Smooth muscle cell (in vitro differentiated cells): ENCODE measurements around the gene CRYBB2. TPM values are rescaled to one million over a fixed set of nuclear protein-coding genes. Genes with fewer than 3 reads are reported as not detected.

ENCODE experiments used
- DNase-seq: peaks from one replicate; lab custom pipeline; 2025; ENCODE audit not compliant: unreplicated experiment; lab: John Stamatoyannopoulos, UW
- H2AFZ ChIP-seq: fragments of 200-600 bp; sonication (generic); 2 replicates; pipeline ENCODE4 v1.6.0; 2016; ENCODE audit warnings: antibody characterized with exemption, low read depth, mild to moderate bottlenecking
- H3F3A ChIP-seq: fragments of 200-600 bp; sonication (generic); 2 replicates; pipeline ENCODE4 v1.6.0; 2017; ENCODE audit warnings: antibody characterized with exemption, low read depth
- H3K27ac ChIP-seq: fragments of 200-600 bp; sonication (generic); 2 replicates; pipeline ENCODE4 v1.5.1; 2016; ENCODE audit warnings: low read depth, mild to moderate bottlenecking
- H3K27me3 ChIP-seq: fragments of 200-600 bp; sonication (generic); 2 replicates; pipeline ENCODE4 v1.6.1; 2016; ENCODE audit warnings: low read depth, mild to moderate bottlenecking
- H3K36me3 ChIP-seq: fragments of 200-600 bp; sonication (generic); 2 replicates; pipeline ENCODE4 v1.5.1; 2016; ENCODE audit warnings: low read depth
- H3K4me1 ChIP-seq: fragments of 200-600 bp; sonication (generic); 2 replicates; pipeline ENCODE4 v1.5.1; 2016; ENCODE audit warnings: low read depth
- H3K4me2 ChIP-seq: fragments of 200-600 bp; sonication (generic); 2 replicates; pipeline ENCODE4 v1.6.0; 2016; ENCODE audit warnings: mild to moderate bottlenecking
- H3K4me3 ChIP-seq: fragments of 200-600 bp; sonication (generic); 2 replicates; pipeline ENCODE4 v1.5.1; 2016; ENCODE audit warnings: mild to moderate bottlenecking
- H3K79me2 ChIP-seq: fragments of 200-600 bp; sonication (generic); 2 replicates; pipeline ENCODE4 v1.6.0; 2016; ENCODE audit warnings: low read depth, mild to moderate bottlenecking
- H3K9ac ChIP-seq: fragments of 200-600 bp; sonication (generic); 2 replicates; pipeline ENCODE4 v1.6.0; 2016; ENCODE audit warnings: low read depth
- H3K9me3 ChIP-seq: fragments of 200-600 bp; sonication (generic); replicated peaks from 2 replicates; pipeline ENCODE4 v1.5.1; 2016; ENCODE audit warnings: low read depth
- H4K20me1 ChIP-seq: fragments of 200-600 bp; sonication (generic); 2 replicates; pipeline ENCODE4 v1.6.0; 2016; ENCODE audit warnings: low read depth
- WGBS: methylation state at CpG from one replicate; pipeline ENCODE4 v1.1.7; 2016; ENCODE audit warnings: low lambda C conversion rate; 5-methylcytosine and 5-hydroxymethylcytosine counted together
- polyA plus RNA-seq: library from polyadenylated mRNA; unstranded; fragments of >200 nt; fragmentation: Nextera tagmentation; extraction: Ambion mirVana; gene quantifications from 2 replicates; pipeline ENCODE4 v1.2.1, GENCODE V29; 2016
- total RNA-seq: library from RNA; depleted of rRNA; stranded (reverse); fragments of >200 nt; gene quantifications from 2 replicates; pipeline ENCODE4 v1.2.3, GENCODE V29; 2014
- TF ChIP-seq, protein P1 (sequence below): fragments of 200-600 bp; sonication (generic); IDR thresholded peaks from 2 replicates; pipeline ENCODE4 v1.5.1; 2017; ENCODE audit warnings: borderline replicate concordance, mild to moderate bottlenecking, antibody characterized with exemption; ENCODE audit not compliant: insufficient read depth, poor library complexity, severe bottlenecking

The CRYBB2 gene
- total and polyA plus RNA-seq, 2 experiments from 2014 or later, result not detected

DNA sequence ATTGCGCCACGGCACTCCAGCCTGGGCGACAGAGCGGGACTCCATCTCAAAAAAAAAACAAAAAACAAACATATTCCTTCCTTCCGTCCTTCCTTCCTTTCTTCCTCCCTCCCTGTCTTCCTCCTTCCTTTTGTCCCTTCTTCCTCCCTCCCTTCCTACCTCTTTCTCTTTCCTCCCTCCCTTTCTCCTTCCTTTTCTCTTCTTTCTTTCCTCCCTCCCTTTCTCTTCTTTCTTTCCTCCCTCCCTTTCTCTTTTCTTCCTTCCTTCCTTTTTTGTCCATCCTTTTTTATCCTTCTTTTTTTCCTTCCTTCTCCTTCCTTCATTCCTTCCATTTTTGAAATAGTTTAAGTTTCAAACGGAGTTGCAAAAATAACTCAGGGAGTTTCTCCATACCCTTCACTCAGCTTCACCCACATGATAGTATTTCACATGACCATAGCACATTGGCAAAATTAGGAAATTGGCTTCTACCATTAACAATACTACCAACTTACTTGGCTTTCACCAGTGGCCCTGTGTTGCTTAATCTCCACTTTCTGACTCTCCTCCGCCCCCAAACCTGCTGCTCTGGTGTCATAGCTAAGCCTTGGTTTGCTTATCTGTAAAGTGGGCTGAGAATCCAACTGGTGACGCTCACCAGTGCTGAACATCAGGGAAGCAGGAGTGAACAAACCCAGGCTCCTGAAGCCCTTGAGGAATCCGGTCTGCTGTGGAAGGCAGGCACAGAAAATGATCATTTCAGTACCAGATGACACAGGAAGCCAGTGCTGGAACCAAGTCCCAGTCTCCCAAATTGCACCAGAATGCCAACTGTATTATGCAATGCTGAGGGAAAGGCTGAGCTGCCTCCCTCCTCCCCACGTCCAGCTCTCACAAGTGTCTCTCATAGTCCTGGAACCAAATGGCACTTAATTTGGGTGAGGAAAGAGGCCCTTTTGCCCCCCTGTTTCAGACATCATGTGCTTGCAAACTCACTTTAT lies 37.0 kb upstream of the CRYBB2 start:
- H3K79me2 ChIP-seq, result no peaks in the 10 kb centered on the region
- H3K9me3 ChIP-seq, result no peaks in the 10 kb centered on the region

DNA sequence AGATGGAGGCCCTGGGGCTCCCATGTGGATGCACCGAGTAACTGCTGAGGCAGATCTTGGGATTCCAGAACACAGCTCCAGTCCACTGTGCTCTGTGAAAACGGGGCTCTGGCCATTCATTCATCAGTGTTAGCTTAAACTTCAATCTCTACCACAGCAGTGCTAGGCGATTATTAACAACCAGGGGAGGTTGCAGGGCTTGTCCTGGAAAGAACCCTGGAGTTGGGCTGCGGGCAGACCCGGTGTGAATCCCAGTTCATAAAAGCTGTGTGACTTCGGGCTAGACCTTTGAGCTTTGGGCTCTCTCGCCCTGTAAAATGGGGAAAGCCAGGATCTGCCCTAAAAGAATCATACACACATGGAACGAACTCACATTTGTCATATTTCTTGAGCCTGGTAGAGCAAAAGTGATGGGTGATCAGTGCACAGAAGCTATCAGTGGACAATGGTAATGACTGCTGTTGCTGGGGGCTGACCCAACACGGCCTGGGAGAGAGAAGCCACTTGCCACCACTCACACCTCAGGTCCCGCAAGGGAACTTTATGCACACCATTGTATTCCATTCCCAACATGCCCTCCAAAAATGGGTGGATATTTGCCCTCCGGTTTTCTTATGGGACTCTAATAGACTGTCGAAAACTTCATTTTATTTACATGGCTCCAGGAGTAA lies 35.4 kb upstream of the CRYBB2 start:
- TF ChIP-seq, protein P1, sequence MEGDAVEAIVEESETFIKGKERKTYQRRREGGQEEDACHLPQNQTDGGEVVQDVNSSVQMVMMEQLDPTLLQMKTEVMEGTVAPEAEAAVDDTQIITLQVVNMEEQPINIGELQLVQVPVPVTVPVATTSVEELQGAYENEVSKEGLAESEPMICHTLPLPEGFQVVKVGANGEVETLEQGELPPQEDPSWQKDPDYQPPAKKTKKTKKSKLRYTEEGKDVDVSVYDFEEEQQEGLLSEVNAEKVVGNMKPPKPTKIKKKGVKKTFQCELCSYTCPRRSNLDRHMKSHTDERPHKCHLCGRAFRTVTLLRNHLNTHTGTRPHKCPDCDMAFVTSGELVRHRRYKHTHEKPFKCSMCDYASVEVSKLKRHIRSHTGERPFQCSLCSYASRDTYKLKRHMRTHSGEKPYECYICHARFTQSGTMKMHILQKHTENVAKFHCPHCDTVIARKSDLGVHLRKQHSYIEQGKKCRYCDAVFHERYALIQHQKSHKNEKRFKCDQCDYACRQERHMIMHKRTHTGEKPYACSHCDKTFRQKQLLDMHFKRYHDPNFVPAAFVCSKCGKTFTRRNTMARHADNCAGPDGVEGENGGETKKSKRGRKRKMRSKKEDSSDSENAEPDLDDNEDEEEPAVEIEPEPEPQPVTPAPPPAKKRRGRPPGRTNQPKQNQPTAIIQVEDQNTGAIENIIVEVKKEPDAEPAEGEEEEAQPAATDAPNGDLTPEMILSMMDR, result no peak
- WGBS, result 91% methylated on average over 12 of the region's 12 CpGs

More for the DNA sequence above, 37.0 kb upstream of the CRYBB2 start:
- TF ChIP-seq, protein P1, result no peak
- H4K20me1 ChIP-seq, result no peaks in the 10 kb centered on the region
- no peak overlapping the region for H3K4me2 ChIP-seq
- H3K36me3 ChIP-seq, result peaks cover 6% of the 10 kb centered on the region
- no peak overlapping the region for H3K9ac ChIP-seq
- no peak overlapping the region for H2AFZ ChIP-seq
- H3K4me1 ChIP-seq, result no peaks in the 10 kb centered on the region
- 83% methylated on average over 6 of the region's 10 CpGs for WGBS
- H3K27me3 ChIP-seq, result no peaks in the 10 kb centered on the region
- no peaks in the 10 kb centered on the region for H3F3A ChIP-seq
- no peak overlapping the region for H3K4me3 ChIP-seq
- DNase-seq, result no peak
- no peak overlapping the region for H3K27ac ChIP-seq

DNA sequence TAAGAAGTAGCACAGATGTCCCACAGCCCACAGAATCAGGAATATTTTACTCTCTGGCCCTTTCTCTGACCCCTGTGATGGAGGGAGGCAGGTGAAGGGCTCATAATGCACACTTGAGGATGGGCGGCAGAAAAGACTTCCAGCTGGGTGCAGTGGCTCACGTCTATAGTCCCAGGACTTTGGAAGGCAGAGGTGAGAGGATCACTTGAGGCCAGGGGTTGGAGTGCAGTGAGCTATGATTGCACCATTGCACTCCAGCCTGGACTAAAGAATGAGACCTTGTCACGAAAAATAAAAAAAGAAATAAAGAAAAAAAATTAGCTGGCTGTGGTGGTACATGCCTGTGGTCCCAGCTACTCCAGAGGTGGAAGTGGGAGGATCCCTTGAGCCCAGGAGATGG lies 33.3 kb upstream of the CRYBB2 start:
- no peak overlapping the region for H3K4me3 ChIP-seq
- no peak overlapping the region for H2AFZ ChIP-seq
- H3K9ac ChIP-seq, result no peak overlapping the region
- no peaks in the 10 kb centered on the region for H4K20me1 ChIP-seq
- H3K36me3 ChIP-seq, result peaks cover 4% of the 10 kb centered on the region
- no peaks in the 10 kb centered on the region for H3K4me1 ChIP-seq
- H3F3A ChIP-seq, result no peaks in the 10 kb centered on the region
- H3K9me3 ChIP-seq, result no peaks in the 10 kb centered on the region
- no peak for DNase-seq
- no peak overlapping the region for H3K27ac ChIP-seq
- TF ChIP-seq, protein P1, result no peak
- no peak overlapping the region for H3K4me2 ChIP-seq
- no peaks in the 10 kb centered on the region for H3K79me2 ChIP-seq
- WGBS, result 95% methylated on average over 3 of the region's 3 CpGs
- H3K27me3 ChIP-seq, result no peaks in the 10 kb centered on the region

More for the DNA sequence above, 35.4 kb upstream of the CRYBB2 start:
- H3F3A ChIP-seq, result no peaks in the 10 kb centered on the region
- H2AFZ ChIP-seq, result no peak overlapping the region
- H3K4me3 ChIP-seq, result no peak overlapping the region
- no peak for DNase-seq
- H3K27me3 ChIP-seq, result no peaks in the 10 kb centered on the region
- H3K4me1 ChIP-seq, result no peaks in the 10 kb centered on the region
- H4K20me1 ChIP-seq, result no peaks in the 10 kb centered on the region
- H3K79me2 ChIP-seq, result no peaks in the 10 kb centered on the region
- no peak overlapping the region for H3K4me2 ChIP-seq
- no peak overlapping the region for H3K27ac ChIP-seq
- H3K36me3 ChIP-seq, result peaks cover 8% of the 10 kb centered on the region
- no peaks in the 10 kb centered on the region for H3K9me3 ChIP-seq
- no peak overlapping the region for H3K9ac ChIP-seq
